Measurements from ENCODE around the gene LTA4H.

GRCh38 chr12:95976416-95976832 is 59.0 kb downstream of the LTA4H start:
- no peak for TF ChIP-seq CTCF (IDR thresholded peaks at IDR 0.05)
- TF ChIP-seq POLR2A (IDR thresholded peaks at IDR 0.05): no peak

Data from esophagus squamous epithelium (tissue), 4 donors.